HEK293 (cell line): ENCODE measurements around the gene TXNIP.

Experiments used
- GLIS2 ChIP-seq: fragments of 450-650 bp; formaldehyde crosslinking; IDR thresholded peaks from 2 replicates; pipeline ENCODE4 v1.5.1; 2016; ENCODE audit warnings: missing biosample characterization, missing genetic modification characterization
- ZBTB17 ChIP-seq: fragments of 450-650 bp; formaldehyde crosslinking; IDR thresholded peaks from 2 replicates; pipeline ENCODE4 v1.5.1; 2016; ENCODE audit warnings: missing biosample characterization, missing genetic modification characterization
- ZBTB8A ChIP-seq: fragments of 450-650 bp; formaldehyde crosslinking; IDR thresholded peaks from 2 replicates; pipeline ENCODE4 v1.5.1; 2016; ENCODE audit warnings: missing biosample characterization, missing genetic modification characterization
- ZNF366 ChIP-seq: fragments of 450-650 bp; formaldehyde crosslinking; conservative IDR thresholded peaks from 2 replicates; pipeline ENCODE4 v1.5.1; 2016; ENCODE audit warnings: missing biosample characterization, missing genetic modification characterization
- ZNF510 ChIP-seq: fragments of 450-650 bp; formaldehyde crosslinking; IDR thresholded peaks from 2 replicates; pipeline ENCODE4 v1.5.1; 2018; ENCODE audit warnings: mild to moderate bottlenecking, missing genetic modification characterization, missing biosample characterization; ENCODE audit not compliant: insufficient replicate concordance
- TF ChIP-seq, protein P1 (sequence below): fragments of 450-650 bp; formaldehyde crosslinking; IDR thresholded peaks from 2 replicates; pipeline ENCODE4 v1.5.1; 2016; ENCODE audit warnings: missing biosample characterization, missing genetic modification characterization
- TF ChIP-seq, protein P2 (sequence below): fragments of 450-650 bp; formaldehyde crosslinking; IDR thresholded peaks from 2 replicates; pipeline ENCODE4 v1.5.1; 2016; ENCODE audit warnings: missing biosample characterization, missing genetic modification characterization
- TF ChIP-seq, protein P3 (sequence below): fragments of 450-650 bp; formaldehyde crosslinking; IDR thresholded peaks from 2 replicates; pipeline ENCODE4 v1.5.1; 2016; ENCODE audit warnings: missing biosample characterization, missing genetic modification characterization
- TF ChIP-seq, protein P4 (sequence below): fragments of 450-650 bp; formaldehyde crosslinking; IDR thresholded peaks from 2 replicates; pipeline ENCODE4 v1.5.1; 2016; ENCODE audit warnings: missing biosample characterization, missing genetic modification characterization, borderline replicate concordance
- TF ChIP-seq, protein P5 (sequence below): sonication (generic); formaldehyde crosslinking; IDR thresholded peaks from 2 replicates; pipeline ENCODE4 v1.8.1; 2022; ENCODE audit warnings: mild to moderate bottlenecking, moderate library complexity, missing genetic modification reagents
- TF ChIP-seq, protein P6 (sequence below): fragments of 450-650 bp; formaldehyde crosslinking; IDR thresholded peaks from 2 replicates; pipeline ENCODE4 v1.5.1; 2017; ENCODE audit warnings: missing biosample characterization, mild to moderate bottlenecking, missing genetic modification characterization, moderate library complexity

DNA sequence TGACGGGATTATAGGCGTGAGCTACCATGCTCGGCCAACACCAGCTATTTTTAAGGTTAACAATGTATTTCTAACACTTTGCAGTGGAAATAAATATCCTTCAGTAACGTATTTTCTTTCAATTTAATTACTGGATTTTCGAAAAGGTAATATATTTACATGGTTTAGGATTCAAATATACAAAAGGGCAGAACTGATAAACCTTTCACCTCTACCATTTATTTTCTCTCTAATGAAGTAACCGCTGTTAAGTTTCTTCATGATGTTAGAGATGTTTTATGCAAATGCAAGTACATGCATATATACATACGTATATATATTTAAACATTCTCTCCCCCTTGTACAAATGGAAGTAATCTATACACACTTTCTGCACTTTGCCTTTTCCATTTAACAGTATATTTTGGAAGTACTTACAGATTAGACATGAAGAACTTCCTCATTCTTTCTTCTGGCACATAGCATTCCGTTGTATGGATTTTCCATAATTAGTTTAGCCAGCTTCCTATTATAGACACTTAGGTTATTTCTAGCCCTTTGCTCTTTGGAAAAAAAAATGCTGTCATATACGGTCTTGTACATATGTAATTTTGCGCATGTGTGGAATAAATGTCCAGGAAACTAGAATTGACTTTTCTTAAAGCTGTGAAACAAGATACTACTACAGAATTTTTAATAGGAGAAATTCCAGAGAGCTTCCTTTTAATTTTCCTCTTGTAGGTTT lies 40.0 kb upstream of the TXNIP start:
- TF ChIP-seq, protein P1, sequence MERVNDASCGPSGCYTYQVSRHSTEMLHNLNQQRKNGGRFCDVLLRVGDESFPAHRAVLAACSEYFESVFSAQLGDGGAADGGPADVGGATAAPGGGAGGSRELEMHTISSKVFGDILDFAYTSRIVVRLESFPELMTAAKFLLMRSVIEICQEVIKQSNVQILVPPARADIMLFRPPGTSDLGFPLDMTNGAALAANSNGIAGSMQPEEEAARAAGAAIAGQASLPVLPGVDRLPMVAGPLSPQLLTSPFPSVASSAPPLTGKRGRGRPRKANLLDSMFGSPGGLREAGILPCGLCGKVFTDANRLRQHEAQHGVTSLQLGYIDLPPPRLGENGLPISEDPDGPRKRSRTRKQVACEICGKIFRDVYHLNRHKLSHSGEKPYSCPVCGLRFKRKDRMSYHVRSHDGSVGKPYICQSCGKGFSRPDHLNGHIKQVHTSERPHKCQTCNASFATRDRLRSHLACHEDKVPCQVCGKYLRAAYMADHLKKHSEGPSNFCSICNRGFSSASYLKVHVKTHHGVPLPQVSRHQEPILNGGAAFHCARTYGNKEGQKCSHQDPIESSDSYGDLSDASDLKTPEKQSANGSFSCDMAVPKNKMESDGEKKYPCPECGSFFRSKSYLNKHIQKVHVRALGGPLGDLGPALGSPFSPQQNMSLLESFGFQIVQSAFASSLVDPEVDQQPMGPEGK (tag by site-specific recombination) = no peak
- TF ChIP-seq, protein P2, sequence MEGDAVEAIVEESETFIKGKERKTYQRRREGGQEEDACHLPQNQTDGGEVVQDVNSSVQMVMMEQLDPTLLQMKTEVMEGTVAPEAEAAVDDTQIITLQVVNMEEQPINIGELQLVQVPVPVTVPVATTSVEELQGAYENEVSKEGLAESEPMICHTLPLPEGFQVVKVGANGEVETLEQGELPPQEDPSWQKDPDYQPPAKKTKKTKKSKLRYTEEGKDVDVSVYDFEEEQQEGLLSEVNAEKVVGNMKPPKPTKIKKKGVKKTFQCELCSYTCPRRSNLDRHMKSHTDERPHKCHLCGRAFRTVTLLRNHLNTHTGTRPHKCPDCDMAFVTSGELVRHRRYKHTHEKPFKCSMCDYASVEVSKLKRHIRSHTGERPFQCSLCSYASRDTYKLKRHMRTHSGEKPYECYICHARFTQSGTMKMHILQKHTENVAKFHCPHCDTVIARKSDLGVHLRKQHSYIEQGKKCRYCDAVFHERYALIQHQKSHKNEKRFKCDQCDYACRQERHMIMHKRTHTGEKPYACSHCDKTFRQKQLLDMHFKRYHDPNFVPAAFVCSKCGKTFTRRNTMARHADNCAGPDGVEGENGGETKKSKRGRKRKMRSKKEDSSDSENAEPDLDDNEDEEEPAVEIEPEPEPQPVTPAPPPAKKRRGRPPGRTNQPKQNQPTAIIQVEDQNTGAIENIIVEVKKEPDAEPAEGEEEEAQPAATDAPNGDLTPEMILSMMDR = no peak
- TF ChIP-seq, protein P3, sequence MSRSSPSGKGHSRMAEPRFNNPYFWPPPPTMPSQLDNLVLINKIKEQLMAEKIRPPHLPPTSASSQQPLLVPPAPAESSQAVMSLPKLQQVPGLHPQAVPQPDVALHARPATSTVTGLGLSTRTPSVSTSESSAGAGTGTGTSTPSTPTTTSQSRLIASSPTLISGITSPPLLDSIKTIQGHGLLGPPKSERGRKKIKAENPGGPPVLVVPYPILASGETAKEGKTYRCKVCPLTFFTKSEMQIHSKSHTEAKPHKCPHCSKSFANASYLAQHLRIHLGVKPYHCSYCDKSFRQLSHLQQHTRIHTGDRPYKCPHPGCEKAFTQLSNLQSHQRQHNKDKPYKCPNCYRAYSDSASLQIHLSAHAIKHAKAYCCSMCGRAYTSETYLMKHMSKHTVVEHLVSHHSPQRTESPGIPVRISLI (tag by site-specific recombination) = peak; percentile 51; the same call in 1 of the 2 replicates
- TF ChIP-seq, protein P4, sequence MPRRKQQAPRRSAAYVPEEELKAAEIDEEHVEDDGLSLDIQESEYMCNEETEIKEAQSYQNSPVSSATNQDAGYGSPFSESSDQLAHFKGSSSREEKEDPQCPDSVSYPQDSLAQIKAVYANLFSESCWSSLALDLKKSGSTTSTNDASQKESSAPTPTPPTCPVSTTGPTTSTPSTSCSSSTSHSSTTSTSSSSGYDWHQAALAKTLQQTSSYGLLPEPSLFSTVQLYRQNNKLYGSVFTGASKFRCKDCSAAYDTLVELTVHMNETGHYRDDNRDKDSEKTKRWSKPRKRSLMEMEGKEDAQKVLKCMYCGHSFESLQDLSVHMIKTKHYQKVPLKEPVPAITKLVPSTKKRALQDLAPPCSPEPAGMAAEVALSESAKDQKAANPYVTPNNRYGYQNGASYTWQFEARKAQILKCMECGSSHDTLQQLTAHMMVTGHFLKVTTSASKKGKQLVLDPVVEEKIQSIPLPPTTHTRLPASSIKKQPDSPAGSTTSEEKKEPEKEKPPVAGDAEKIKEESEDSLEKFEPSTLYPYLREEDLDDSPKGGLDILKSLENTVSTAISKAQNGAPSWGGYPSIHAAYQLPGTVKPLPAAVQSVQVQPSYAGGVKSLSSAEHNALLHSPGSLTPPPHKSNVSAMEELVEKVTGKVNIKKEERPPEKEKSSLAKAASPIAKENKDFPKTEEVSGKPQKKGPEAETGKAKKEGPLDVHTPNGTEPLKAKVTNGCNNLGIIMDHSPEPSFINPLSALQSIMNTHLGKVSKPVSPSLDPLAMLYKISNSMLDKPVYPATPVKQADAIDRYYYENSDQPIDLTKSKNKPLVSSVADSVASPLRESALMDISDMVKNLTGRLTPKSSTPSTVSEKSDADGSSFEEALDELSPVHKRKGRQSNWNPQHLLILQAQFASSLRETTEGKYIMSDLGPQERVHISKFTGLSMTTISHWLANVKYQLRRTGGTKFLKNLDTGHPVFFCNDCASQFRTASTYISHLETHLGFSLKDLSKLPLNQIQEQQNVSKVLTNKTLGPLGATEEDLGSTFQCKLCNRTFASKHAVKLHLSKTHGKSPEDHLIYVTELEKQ (tag by site-specific recombination) = no peak
- TF ChIP-seq ZBTB8A (no peak), ZNF510 (tag by site-specific recombination) (no peak), GLIS2 (no peak), ZNF366 (tag by site-specific recombination) (no peak), ZBTB17 (tag by site-specific recombination) (no peak)
- TF ChIP-seq, protein P5, sequence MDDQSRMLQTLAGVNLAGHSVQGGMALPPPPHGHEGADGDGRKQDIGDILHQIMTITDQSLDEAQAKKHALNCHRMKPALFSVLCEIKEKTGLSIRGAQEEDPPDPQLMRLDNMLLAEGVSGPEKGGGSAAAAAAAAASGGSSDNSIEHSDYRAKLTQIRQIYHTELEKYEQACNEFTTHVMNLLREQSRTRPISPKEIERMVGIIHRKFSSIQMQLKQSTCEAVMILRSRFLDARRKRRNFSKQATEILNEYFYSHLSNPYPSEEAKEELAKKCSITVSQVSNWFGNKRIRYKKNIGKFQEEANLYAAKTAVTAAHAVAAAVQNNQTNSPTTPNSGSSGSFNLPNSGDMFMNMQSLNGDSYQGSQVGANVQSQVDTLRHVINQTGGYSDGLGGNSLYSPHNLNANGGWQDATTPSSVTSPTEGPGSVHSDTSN (CRISPR knock-in tag) = no peak
- TF ChIP-seq, protein P6, sequence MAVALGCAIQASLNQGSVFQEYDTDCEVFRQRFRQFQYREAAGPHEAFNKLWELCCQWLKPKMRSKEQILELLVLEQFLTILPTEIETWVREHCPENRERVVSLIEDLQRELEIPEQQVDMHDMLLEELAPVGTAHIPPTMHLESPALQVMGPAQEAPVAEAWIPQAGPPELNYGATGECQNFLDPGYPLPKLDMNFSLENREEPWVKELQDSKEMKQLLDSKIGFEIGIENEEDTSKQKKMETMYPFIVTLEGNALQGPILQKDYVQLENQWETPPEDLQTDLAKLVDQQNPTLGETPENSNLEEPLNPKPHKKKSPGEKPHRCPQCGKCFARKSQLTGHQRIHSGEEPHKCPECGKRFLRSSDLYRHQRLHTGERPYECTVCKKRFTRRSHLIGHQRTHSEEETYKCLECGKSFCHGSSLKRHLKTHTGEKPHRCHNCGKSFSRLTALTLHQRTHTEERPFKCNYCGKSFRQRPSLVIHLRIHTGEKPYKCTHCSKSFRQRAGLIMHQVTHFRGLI (tag by site-specific recombination) = no peak
